ENCODE measurements around the gene GUCY1A1.

GRCh38 chr4:155673453-155673979, 6.9 kb downstream of the GUCY1A1 start:
- TF ChIP-seq CTCF (IDR thresholded peaks at IDR 0.05; ENCODE audit: insufficient read depth, low read depth, low read length) (no peak), EZH2 (IDR thresholded peaks at IDR 0.05; ENCODE audit: insufficient read depth, low read length) (no peak)
